HG03575 (cell line): ENCODE measurements around the gene TMEM63B.
"Not testable (repeated sequence)": the region's sequence is repeated elsewhere in the genome, so short reads cannot be mapped to it uniquely, and the experiment has no call there.

Experiments used
- ATAC-seq: cut with Tn5 transposase; IDR thresholded peaks from one replicate; pipeline ENCODE4 v1.9.1; 2021; ENCODE audit not compliant: unreplicated experiment, insufficient number of reproducible peaks, low FRiP score; ENCODE audit errors: extremely low read depth

The TMEM63B gene

GRCh38 chr6:44135875-44136274 is 8.5 kb downstream of the TMEM63B start:
- no peak for ATAC-seq

- no peak for ATAC-seq
Measured at GRCh38 chr6:44138717-44139350, 11.5 kb downstream of the TMEM63B start.

- ATAC-seq: no peak
Measured at GRCh38 chr6:44139351-44139743, 12.0 kb downstream of the TMEM63B start.

- no peak for ATAC-seq
Measured at GRCh38 chr6:44142835-44143234, 15.5 kb downstream of the TMEM63B start.

GRCh38 chr6:44143731-44144130 is 16.4 kb downstream of the TMEM63B start:
- no peak for ATAC-seq

- not testable (repeated sequence) for ATAC-seq
Measured at GRCh38 chr6:44144536-44144935, 17.2 kb downstream of the TMEM63B start.

- ATAC-seq: no peak
Measured at GRCh38 chr6:44145839-44146238, 18.5 kb downstream of the TMEM63B start.

- no peak for ATAC-seq
Measured at GRCh38 chr6:44146685-44147084, 19.3 kb downstream of the TMEM63B start.

- no peak for ATAC-seq
Measured at GRCh38 chr6:44147256-44147655, 19.9 kb downstream of the TMEM63B start.

GRCh38 chr6:44148306-44148705 is 21.0 kb downstream of the TMEM63B start:
- ATAC-seq: no peak

GRCh38 chr6:44149369-44150012 is 22.1 kb downstream of the TMEM63B start:
- ATAC-seq: no peak

GRCh38 chr6:44150317-44150917 is 23.1 kb downstream of the TMEM63B start:
- ATAC-seq: no peak

GRCh38 chr6:44151348-44152108 is 24.2 kb downstream of the TMEM63B start:
- ATAC-seq: no peak

- no peak for ATAC-seq
Measured at GRCh38 chr6:44152109-44152461, 24.7 kb downstream of the TMEM63B start.

- ATAC-seq: no peak
Measured at GRCh38 chr6:44152533-44152932, 25.2 kb downstream of the TMEM63B start.

- ATAC-seq: no peak
Measured at GRCh38 chr6:44154067-44154466, 26.7 kb downstream of the TMEM63B start.

GRCh38 chr6:44156494-44157151 is 29.3 kb downstream of the TMEM63B start:
- no peak for ATAC-seq

- no peak for ATAC-seq
Measured at GRCh38 chr6:44157152-44157521, 29.8 kb downstream of the TMEM63B start.

- ATAC-seq: no peak
Measured at GRCh38 chr6:44158770-44159228, 31.4 kb downstream of the TMEM63B start, which contains the start of gene CAPN11. Gene CAPN11, plus strand, starts transcription at chr6:44158820. Its CDS starts 29 bp downstream, at chr6:44158849.
